PC-3 (cell line): ENCODE results near the gene AGXT. TPM values are rescaled to one million over a fixed set of nuclear protein-coding genes. Genes with fewer than 3 reads are reported as not detected.

ENCODE experiments used
- ATAC-seq: fragments of 200-7000 bp; cut with Tn5 transposase; 2 replicates; pipeline ENCODE4 v1.9.1; 2020; ENCODE audit warnings: mild to moderate bottlenecking, moderate library complexity
- BruUV-seq: library from RNA; stranded (reverse); fragments of 400-500 nt; replicated peaks from 2 replicates; lab custom pipeline; 2021; lab: Mats Ljungman, UMichigan
- CTCF ChIA-PET: fragments of 300-600 bp; sonication (Branson Sonifier 250); formaldehyde crosslinking; loops from one replicate; lab custom pipeline; 2022; ENCODE audit warnings: antibody characterized with exemption; lab: Charles Lee
- POLR2A ChIA-PET: fragments of 300-600 bp; sonication (Branson Sonifier 250); formaldehyde crosslinking; loops from one replicate; lab custom pipeline; 2022; ENCODE audit warnings: antibody characterized with exemption; ENCODE audit not compliant: unreplicated experiment; lab: Charles Lee
- DNase-seq: peaks from one replicate; pipeline ENCODE4 v3.0.0-alpha.2; 2015
- H2AFZ ChIP-seq: fragments of 300-600 bp; sonication (generic); 2 replicates; pipeline ENCODE4 v1.6.0; 2016; ENCODE audit warnings: antibody characterized with exemption, low read length
- H3F3A ChIP-seq: fragments of 300-600 bp; sonication (generic); one replicate; pipeline ENCODE4 v1.6.0; 2017; ENCODE audit warnings: antibody characterized with exemption, low read length, control low read depth, mild to moderate bottlenecking; ENCODE audit not compliant: unreplicated experiment
- H3K27ac ChIP-seq: fragments of 300-600 bp; sonication (generic); 2 replicates; pipeline ENCODE4 v1.5.1; 2016; ENCODE audit warnings: mild to moderate bottlenecking, low read length
- H3K27me3 ChIP-seq: fragments of 300-600 bp; sonication (generic); 2 replicates; pipeline ENCODE4 v1.6.1; 2016; ENCODE audit warnings: low read length, mixed read lengths
- H3K36me3 ChIP-seq: fragments of 300-600 bp; sonication (generic); 2 replicates; pipeline ENCODE4 v1.6.1; 2016; ENCODE audit warnings: low read depth, mixed run types, low read length, mixed read lengths
- H3K4me1 ChIP-seq: fragments of 300-600 bp; sonication (generic); 2 replicates; pipeline ENCODE4 v1.5.1; 2016; ENCODE audit warnings: low read length; ENCODE audit not compliant: insufficient read depth
- H3K4me2 ChIP-seq: fragments of 300-600 bp; sonication (generic); 2 replicates; pipeline ENCODE4 v1.6.0; 2016; ENCODE audit warnings: low read length
- H3K4me3 ChIP-seq: fragments of 300-600 bp; sonication (generic); 2 replicates; pipeline ENCODE4 v1.5.1; 2016; ENCODE audit warnings: mild to moderate bottlenecking, low read length, mixed read lengths
- H3K79me2 ChIP-seq: fragments of 300-600 bp; sonication (generic); 2 replicates; pipeline ENCODE4 v1.6.1; 2017; ENCODE audit warnings: low read length, mixed read lengths
- H3K9ac ChIP-seq: fragments of 300-600 bp; sonication (generic); 2 replicates; pipeline ENCODE4 v1.6.0; 2016; ENCODE audit warnings: mild to moderate bottlenecking, low read length
- H3K9me2 ChIP-seq: fragments of 300-600 bp; sonication (generic); replicated peaks from 2 replicates; pipeline ENCODE4 v1.6.1; 2016; ENCODE audit warnings: mixed run types, low read length, mixed read lengths
- H3K9me3 ChIP-seq: fragments of 300-600 bp; sonication (generic); 2 replicates; pipeline ENCODE4 v1.6.1; 2016; ENCODE audit warnings: low read length, mixed read lengths
- H4K20me1 ChIP-seq: fragments of 300-600 bp; sonication (generic); 2 replicates; pipeline ENCODE4 v1.6.1; 2016; ENCODE audit warnings: low read length, mixed read lengths
- CTCF ChIP-seq: fragments of 300-600 bp; sonication (generic); conservative IDR thresholded peaks from 2 replicates; pipeline ENCODE4 v1.5.1; 2017; ENCODE audit warnings: antibody characterized with exemption, low read depth, mild to moderate bottlenecking, low read length
- EZH2 ChIP-seq: fragments of 300-600 bp; sonication (generic); IDR thresholded peaks from one replicate; pipeline ENCODE4 v1.6.1; 2017; ENCODE audit warnings: antibody characterized with exemption, mild to moderate bottlenecking, low read length; ENCODE audit not compliant: unreplicated experiment
- EZH2phosphoT487 ChIP-seq: fragments of 300-600 bp; sonication (generic); IDR thresholded peaks from 2 replicates; pipeline ENCODE4 v1.6.1; 2018; ENCODE audit warnings: mild to moderate bottlenecking, antibody characterized with exemption, low read length, borderline replicate concordance
- intact Hi-C: fragments of 100-400 bp; cut with micrococcal nuclease; formaldehyde crosslinking; loops from 2 replicates; pipeline ENCODE4 v1.9.0; 2023
- total RNA-seq: library from RNA; depleted of rRNA; stranded (reverse); fragments of >200 nt; gene quantifications from 2 replicates; pipeline ENCODE4 v1.2.3, GENCODE V29; 2014

Gene AGXT
- total RNA-seq, 1 experiment from 2014 or later, result not detected

DNA sequence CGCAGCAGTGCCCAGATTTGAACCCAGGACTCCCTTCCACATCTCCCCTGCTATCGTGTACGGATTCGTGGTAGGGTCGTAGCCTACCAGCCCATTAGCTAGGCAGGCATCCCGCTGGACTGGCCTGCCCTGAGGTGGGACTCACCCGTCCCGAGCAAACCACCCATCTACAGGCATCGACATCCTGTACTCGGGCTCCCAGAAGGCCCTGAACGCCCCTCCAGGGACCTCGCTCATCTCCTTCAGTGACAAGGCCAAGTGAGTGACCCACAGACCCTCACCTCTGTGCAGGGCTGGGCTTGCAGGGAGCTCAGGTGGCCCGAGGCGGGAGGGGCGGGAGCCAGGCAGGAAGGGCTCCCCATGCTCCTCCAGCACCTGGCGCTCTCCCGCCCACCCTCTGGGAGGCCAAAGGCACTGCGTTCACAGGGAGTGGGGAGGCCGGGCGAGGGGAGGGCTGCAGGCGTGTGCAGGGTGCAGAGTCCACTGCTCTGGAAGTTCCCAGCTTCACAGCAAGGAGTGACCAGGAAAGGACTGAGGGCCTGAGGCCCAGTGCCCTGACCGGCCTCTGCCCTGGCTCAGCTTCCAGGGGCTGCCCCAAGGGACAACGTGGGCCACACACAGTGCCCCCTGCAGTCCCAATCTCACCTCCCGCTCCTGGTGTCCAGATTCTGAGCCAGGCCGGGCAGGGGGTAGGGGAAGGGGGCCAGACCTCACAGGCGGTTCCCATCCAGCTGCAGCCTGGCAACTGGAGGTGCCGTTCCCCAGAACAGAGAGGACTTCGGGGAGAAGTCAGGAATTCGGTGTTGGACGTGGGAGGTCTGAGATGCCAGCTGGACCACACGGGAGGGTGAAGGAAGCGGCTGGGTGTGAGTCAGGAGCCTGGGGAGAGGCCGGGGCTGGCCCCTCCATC, 5.4 kb downstream of the AGXT start:
- intact Hi-C loops, result no loop called here
- CTCF ChIA-PET, result no interaction called here

DNA sequence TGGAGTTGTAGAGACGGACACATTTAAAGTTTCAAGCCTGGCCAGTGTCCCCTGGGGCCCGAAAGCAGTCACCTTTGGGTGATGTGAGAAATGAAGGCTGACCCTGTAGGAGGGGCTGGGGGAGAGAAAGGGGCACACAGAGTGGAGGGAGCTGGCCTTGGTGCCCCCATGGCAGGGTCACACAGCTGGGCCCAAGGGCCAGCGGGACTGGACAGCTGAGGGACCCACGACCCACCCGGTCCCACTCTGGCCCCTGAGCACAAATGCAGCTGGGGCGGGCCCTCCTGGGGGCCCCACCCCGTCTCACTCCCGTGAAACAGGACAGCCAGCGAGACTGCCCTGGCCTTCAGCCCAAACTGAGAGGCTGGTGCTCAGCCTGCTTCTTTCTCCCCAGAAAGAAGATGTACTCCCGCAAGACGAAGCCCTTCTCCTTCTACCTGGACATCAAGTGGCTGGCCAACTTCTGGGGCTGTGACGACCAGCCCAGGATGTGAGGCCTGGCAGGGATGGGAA, 6.1 kb downstream of the AGXT start:
- H3K9me2 ChIP-seq, result no peaks in the 10 kb centered on the region
- H3K4me3 ChIP-seq, result no peak overlapping the region
- no peaks in the 10 kb centered on the region for H3K36me3 ChIP-seq
- intact Hi-C loops, result no loop called here
- TF ChIP-seq CTCF (no peak), EZH2phosphoT487 (no peak), EZH2 (no peak)
- ATAC-seq (no peak), DNase-seq (no peak)
- H4K20me1 ChIP-seq, result no peaks in the 10 kb centered on the region
- H3K9me3 ChIP-seq, result no peaks in the 10 kb centered on the region
- H2AFZ ChIP-seq, result no peak overlapping the region
- no peaks in the 10 kb centered on the region for H3K27me3 ChIP-seq
- no peak overlapping the region for H3K9ac ChIP-seq
- no peak overlapping the region for H3K4me2 ChIP-seq
- CTCF ChIA-PET, result no interaction called here
- POLR2A ChIA-PET, result no interaction called here
- no peaks in the 10 kb centered on the region for H3K4me1 ChIP-seq
- no peaks in the 10 kb centered on the region for H3F3A ChIP-seq
- no peak overlapping the region for H3K27ac ChIP-seq
- no TSS peak for BruUV-seq
- no peaks in the 10 kb centered on the region for H3K79me2 ChIP-seq

More for the DNA sequence above, 5.4 kb downstream of the AGXT start:
- no TSS peak for BruUV-seq
- Histone ChIP-seq H3K9me3 (no peaks in the 10 kb centered on the region), H3K4me1 (no peaks in the 10 kb centered on the region), H3K4me3 (no peak overlapping the region), H3K79me2 (no peaks in the 10 kb centered on the region), H3K36me3 (no peaks in the 10 kb centered on the region), H3K27ac (no peak overlapping the region), H3K4me2 (no peak overlapping the region), H3K9me2 (no peaks in the 10 kb centered on the region), H4K20me1 (no peaks in the 10 kb centered on the region), H2AFZ (no peak overlapping the region), H3K27me3 (no peaks in the 10 kb centered on the region; the same call in none of the 2 replicates), H3F3A (no peaks in the 10 kb centered on the region), H3K9ac (no peak overlapping the region)
- no peak for TF ChIP-seq EZH2phosphoT487
- no peak for TF ChIP-seq EZH2
- POLR2A ChIA-PET, result no interaction called here
- DNase-seq, result no peak
- ATAC-seq, result no peak

DNA sequence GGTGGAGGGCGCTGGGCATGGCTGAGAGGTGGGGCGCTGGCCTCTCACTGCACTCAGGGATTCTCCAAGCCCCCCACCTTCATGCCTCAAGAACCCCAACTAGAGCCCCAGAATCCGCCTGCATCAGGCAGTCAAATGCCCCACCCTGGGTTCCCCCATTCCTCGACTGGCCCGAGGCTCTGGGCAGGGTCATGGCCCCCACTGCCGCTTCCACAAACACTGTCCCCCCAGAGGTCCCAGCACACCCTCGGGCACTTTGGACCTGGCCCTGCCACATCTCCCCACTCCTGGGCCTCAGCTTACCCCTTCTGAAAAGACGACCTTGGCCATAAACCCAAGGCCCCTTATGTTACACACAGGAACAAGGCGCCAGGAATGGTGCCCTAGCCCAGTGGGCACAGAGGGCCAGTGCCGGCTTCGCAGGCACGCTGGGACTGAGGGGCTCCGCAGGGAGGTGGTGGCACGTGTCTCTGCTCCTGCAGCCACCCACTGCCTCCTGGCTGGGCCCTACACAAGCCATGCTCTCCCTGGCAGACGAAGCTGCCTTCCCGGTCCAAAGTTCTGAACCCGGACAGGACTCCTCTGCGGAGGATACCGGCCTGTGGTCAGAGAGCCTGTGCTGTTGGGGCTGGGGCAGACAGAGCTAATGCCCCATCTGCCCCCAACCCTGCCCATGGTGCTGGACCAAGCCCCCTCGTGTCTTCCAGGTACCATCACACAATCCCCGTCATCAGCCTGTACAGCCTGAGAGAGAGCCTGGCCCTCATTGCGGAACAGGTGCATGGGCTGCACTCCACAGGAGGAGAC, 6.8 kb downstream of the AGXT start:
- ChIA-PET CTCF (no interaction called here), POLR2A (no interaction called here)
- TF ChIP-seq EZH2phosphoT487 (no peak), EZH2 (no peak), CTCF (no peak)
- Histone ChIP-seq H3K36me3 (no peaks in the 10 kb centered on the region), H3K9me2 (no peaks in the 10 kb centered on the region), H2AFZ (no peak overlapping the region), H3K27me3 (no peaks in the 10 kb centered on the region), H3K4me1 (no peaks in the 10 kb centered on the region), H3K27ac (no peak overlapping the region), H4K20me1 (no peaks in the 10 kb centered on the region), H3F3A (no peaks in the 10 kb centered on the region), H3K4me3 (no peak overlapping the region), H3K9ac (no peak overlapping the region), H3K79me2 (no peaks in the 10 kb centered on the region), H3K4me2 (no peak overlapping the region), H3K9me3 (no peaks in the 10 kb centered on the region)
- BruUV-seq, result no TSS peak
- no peak for ATAC-seq
- intact Hi-C loops, result no loop called here
- no peak for DNase-seq
